ENCODE measurements around the gene TMEM69.

- TF ChIP-seq CTCF (IDR thresholded peaks at IDR 0.05) (no peak), POLR2A (IDR thresholded peaks at IDR 0.05) (no peak)
These were observed 14.0 kb upstream of the TMEM69 start for GRCh38 chr1:45673956-45674355.
